Tibial nerve (tissue), 3 donors: Measurements from ENCODE around the gene MTA3.

Source experiments
- CTCF ChIP-seq, 5 experiments: fragments of 200-600 bp in 3 of 5; fragments of 450-650 bp in 2 of 5; sonication (generic) in 3 of 5; IDR thresholded peaks; one replicate each; pipeline ENCODE4 v1.5.1; 2016 to 2019; ENCODE audit warnings: antibody characterized with exemption in 5 of 5, mild to moderate bottlenecking in 3 of 5, moderate library complexity in 2 of 5
- POLR2A ChIP-seq, 2 donors: fragments of 450-650 bp; IDR thresholded peaks; one replicate each; pipeline ENCODE4 v1.6.1; 2017; ENCODE audit warnings: antibody characterized with exemption in 2 of 2, mild to moderate bottlenecking in 2 of 2, moderate library complexity in 2 of 2

- TF ChIP-seq CTCF (IDR thresholded peaks at IDR 0.05) (no peak), POLR2A (IDR thresholded peaks at IDR 0.05) (no peak)
These were observed 144.5 kb downstream of the MTA3 start for GRCh38 chr2:42712934-42713333.
